CD4-positive, alpha-beta T cell treated with Interleukin-15 for 4 hours (primary cell): ENCODE measurements around the gene CLCNKA.

Experiments
- DNase-seq: peaks from one replicate; pipeline ENCODE4 v3.0.0-alpha.2; 2020; ENCODE audit warnings: low spot score

The CLCNKA gene

DNA sequence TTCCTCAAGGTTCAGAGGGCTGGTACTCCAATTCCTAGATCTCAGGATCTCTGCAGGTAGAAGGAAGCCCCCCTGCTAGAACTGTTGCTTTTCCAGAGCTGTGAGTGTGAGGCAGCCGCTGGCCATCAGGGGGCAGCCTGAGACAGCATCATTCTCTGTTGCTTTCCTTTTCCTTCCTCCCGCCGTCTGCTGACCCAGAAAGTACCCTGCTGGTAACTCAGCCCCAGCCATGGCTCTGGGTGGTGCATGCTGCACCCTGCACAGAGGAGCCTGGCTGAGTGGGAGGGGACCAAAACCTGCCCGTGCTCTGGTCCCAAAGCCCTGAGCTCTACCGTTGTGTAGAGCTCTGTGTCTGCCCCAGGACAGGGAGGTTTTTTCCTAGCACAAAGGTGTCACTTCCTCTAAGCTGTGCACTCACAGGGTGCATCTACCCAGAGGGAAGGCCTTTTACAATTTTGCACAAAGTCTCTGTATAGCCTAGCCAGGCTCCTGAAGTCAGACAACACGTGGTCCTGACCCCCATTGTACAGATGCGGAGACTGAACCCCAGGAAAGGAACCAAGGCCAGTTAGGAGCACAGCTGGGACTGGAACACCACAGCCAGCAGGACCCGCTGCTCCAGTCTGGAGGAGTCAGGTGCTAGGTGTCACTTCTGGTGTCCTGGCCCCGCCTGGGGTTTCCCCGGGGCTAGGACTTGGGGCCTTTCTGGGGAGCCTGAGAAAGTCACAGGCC lies 57.3 kb downstream of the CLCNKA start:
- peak; percentile 75 for DNase-seq

DNA sequence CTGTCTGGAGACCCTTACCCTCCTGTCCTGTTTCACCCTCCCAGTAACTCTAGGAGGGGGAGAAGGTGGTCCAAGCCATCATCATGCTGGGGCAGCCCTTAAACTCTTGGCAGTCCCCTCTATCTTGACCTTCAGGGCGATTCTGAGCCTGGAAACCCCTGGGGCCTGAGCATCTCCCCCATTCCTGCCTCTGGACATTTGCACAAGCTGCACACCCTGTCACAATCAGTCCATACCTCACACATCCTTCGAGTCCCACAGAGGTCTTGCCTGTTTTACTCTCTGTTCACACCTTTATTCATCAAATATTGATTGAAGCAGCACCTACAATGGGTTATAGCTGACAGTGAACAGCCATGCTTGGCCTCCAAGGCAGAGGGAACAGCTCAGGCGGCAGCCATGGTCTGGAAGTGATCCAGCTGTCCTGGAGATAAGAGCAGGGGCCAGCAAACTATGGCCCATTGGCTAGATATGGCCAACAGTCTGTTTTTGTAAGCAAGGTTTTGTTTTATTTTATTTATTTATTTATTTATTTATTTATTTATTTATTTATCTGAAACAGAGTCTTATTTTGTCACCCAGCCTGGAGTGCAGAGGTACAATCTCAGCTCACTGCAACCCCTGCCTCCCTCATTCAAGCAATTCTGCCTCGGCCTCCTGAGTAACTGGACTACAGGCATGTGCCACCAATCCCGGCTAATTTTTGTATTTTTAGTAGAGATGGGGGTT lies 58.8 kb downstream of the CLCNKA start:
- DNase-seq, result no peak

DNA sequence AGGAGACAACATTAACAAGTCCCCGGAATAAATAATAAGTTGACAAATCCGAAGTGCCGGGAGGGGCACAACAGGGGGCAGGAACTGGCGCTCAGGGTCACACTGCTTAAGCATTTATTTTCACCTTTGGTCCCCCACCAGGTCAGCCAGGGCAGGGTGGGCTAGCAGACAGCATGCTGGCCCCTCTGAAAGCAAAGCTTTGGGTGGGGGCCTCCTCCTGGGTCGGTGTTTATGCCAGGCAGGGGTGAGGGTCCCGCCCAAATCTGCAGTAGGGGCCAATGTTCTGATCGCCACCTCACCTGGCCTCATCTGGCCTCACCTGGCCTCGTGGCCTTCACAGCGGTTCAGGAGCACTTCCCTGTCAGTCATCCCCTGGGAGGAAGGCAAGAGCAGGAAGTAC lies 59.8 kb downstream of the CLCNKA start:
- DNase-seq, result no peak

DNA sequence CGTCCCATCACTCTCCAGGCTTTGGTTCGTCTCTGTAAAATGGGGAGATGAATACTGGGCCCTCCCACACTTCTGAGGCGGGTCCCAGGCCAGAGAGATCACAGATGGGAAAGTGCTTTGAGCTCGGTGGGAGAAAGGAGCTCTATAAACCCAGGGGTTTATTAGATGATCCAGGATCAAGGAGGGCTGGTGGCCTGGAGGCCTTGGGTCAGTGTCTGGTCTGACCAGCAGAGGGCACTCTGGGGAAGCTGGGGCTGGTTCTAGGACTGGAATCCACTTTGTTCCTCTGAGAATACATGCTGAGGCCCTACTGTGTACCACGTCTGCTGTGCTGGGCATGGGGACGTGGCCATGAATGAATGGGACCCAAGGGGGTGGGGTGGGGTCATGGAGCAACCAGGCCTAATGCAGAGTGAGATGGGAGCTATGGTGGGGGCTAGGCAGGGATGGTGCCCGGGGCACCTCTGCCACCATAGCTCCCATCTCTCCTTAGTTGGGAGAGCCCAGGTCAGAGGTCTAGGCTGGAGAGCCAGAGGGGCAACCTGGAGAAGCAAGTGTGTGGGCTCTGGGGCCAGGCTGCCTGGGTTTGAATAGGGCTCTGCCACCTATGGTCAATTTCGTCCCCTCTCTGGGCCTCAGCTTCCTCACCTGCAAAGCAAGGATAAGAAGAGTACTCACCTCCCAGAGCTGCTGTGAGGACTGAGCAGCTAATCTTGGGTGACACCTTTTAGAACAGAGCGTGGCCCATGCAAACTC lies 60.6 kb downstream of the CLCNKA start:
- DNase-seq, result peak; percentile 60

DNA sequence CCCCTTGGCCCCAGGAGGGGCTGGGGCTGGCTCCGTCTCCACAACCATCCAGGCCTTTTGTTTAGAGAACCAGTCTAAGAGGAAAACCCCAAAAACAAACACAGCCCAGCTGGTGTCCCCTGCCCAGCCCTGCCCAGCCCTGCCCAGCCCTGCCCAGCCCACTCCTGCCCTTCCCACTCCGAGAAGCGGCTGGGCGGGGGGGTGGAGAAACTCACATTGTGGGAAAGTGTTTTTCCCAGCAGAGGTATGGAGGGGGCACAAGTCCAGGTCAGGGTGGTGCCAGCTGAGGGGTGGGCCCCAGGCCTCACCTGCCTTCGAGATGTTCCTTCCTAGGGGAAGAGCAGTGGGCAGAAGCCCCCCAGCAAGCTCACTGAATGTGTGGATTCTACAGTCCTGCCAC lies 61.6 kb downstream of the CLCNKA start:
- no peak for DNase-seq
